ENCODE measurements around the gene SUFU.

Gene SUFU

GRCh38 chr10:102631525-102632393 is 128.0 kb downstream of the SUFU start:
- no peak for FAIRE-seq
- no peak for DNase-seq (ENCODE audit: insufficient read length, low spot score)

GRCh38 chr10:102632394-102633111 is 128.8 kb downstream of the SUFU start:
- DNase-seq (ENCODE audit: insufficient read length, low spot score) (no peak), FAIRE-seq (no peak)

- FAIRE-seq (no peak), DNase-seq (ENCODE audit: insufficient read length, low spot score) (no peak)
Measured at GRCh38 chr10:102633287-102633686, 129.5 kb downstream of the SUFU start.

GRCh38 chr10:102633848-102634247 is 130.1 kb downstream of the SUFU start:
- FAIRE-seq: peak; percentile 33

GRCh38 chr10:102634686-102635085 is 130.9 kb downstream of the SUFU start:
- no peak for FAIRE-seq
- DNase-seq (ENCODE audit: insufficient read length, low spot score): no peak

More at GRCh38 chr10:102633848-102634247, 130.1 kb downstream of the SUFU start:
- no peak for DNase-seq (ENCODE audit: insufficient read length, low spot score)

- DNase-seq (ENCODE audit: insufficient read length, low spot score): no peak
- FAIRE-seq: no peak
Measured at GRCh38 chr10:102635377-102635776, 131.6 kb downstream of the SUFU start.

- FAIRE-seq (no peak), DNase-seq (ENCODE audit: insufficient read length, low spot score) (no peak)
Measured at GRCh38 chr10:102639537-102639936, 135.8 kb downstream of the SUFU start.

GRCh38 chr10:102641402-102641801 is 137.6 kb downstream of the SUFU start:
- FAIRE-seq (no peak), DNase-seq (ENCODE audit: insufficient read length, low spot score) (no peak)

- DNase-seq (ENCODE audit: insufficient read length, low spot score): peak; percentile 88
- FAIRE-seq: peak; percentile 80
Measured at GRCh38 chr10:102641880-102642735, 138.3 kb downstream of the SUFU start.

- DNase-seq (ENCODE audit: insufficient read length, low spot score) (no peak), FAIRE-seq (no peak)
Measured at GRCh38 chr10:102642736-102643335, 139.1 kb downstream of the SUFU start.

- FAIRE-seq: no peak
- peak; percentile 50 for DNase-seq (ENCODE audit: insufficient read length, low spot score)
Measured at GRCh38 chr10:102643336-102644065, 139.7 kb downstream of the SUFU start.

GRCh38 chr10:102644066-102644645 is 140.4 kb downstream of the SUFU start, which contains the start of gene TRIM8:
TRIM8 (plus strand) TSS chr10:102644479; CDS start chr10:102644618, 139 bp downstream.
- FAIRE-seq: no peak
- no peak for DNase-seq (ENCODE audit: insufficient read length, low spot score)

GRCh38 chr10:102644646-102645387 is 141.0 kb downstream of the SUFU start:
- peak; percentile 92 for FAIRE-seq
- no peak for DNase-seq (ENCODE audit: insufficient read length, low spot score)

GRCh38 chr10:102645388-102645740 is 141.6 kb downstream of the SUFU start:
- DNase-seq (ENCODE audit: insufficient read length, low spot score) (no peak), FAIRE-seq (peak; percentile 52)

GRCh38 chr10:102645741-102646609 is 142.2 kb downstream of the SUFU start:
- peak; percentile 74 for DNase-seq (ENCODE audit: insufficient read length, low spot score)
- peak; percentile 90 for FAIRE-seq

- DNase-seq (ENCODE audit: insufficient read length, low spot score) (no peak), FAIRE-seq (no peak)
Measured at GRCh38 chr10:102646610-102647442, 143.1 kb downstream of the SUFU start.
